Ishikawa (cell line): ENCODE data around the gene DEFB129.

Experiments used
- CEBPB ChIP-seq: IDR thresholded peaks from 2 replicates; pipeline ENCODE4 v1.6.1; 2012
- FOXM1 ChIP-seq: IDR thresholded peaks from 2 replicates; pipeline ENCODE4 v1.6.1; 2012; ENCODE audit warnings: low read depth, borderline replicate concordance
- MAX ChIP-seq: IDR thresholded peaks from 2 replicates; pipeline ENCODE4 v1.6.1; 2012
- REST ChIP-seq: IDR thresholded peaks from 2 replicates; pipeline ENCODE4 v1.6.1; 2012; ENCODE audit warnings: low read depth, mild to moderate bottlenecking
- TAF1 ChIP-seq: IDR thresholded peaks from 2 replicates; pipeline ENCODE4 v1.6.1; 2012; ENCODE audit warnings: low read depth, mild to moderate bottlenecking
- TEAD4 ChIP-seq: IDR thresholded peaks from 2 replicates; pipeline ENCODE4 v1.6.1; 2012
- USF1 ChIP-seq: IDR thresholded peaks from 2 replicates; pipeline ENCODE4 v1.6.1; 2012
- YY1 ChIP-seq: IDR thresholded peaks from 2 replicates; pipeline ENCODE4 v1.6.1; 2012; ENCODE audit warnings: low read depth
- ZBTB7A ChIP-seq: IDR thresholded peaks from 2 replicates; pipeline ENCODE4 v1.6.1; 2012; ENCODE audit warnings: low read depth

GRCh38 chr20:237489-237888 lies 10.4 kb downstream of the DEFB129 start:
- no peak for TF ChIP-seq REST
- no peak for TF ChIP-seq CEBPB
- TF ChIP-seq TAF1 = no peak
- TF ChIP-seq USF1 = no peak
- TF ChIP-seq TEAD4 = no peak
- TF ChIP-seq ZBTB7A = no peak
- no peak for TF ChIP-seq YY1
- TF ChIP-seq FOXM1 = no peak
- no peak for TF ChIP-seq MAX
